SK-N-SH (cell line): ENCODE data around the gene MYLK. TPM values are rescaled to one million over a fixed set of nuclear protein-coding genes. Genes with fewer than 3 reads are reported as not detected.

Experiments
- CTCF ChIA-PET: fragments of 300-600, 350-600 bp; formaldehyde crosslinking; extraction: SDS; loops from one replicate; lab custom pipeline; 2021; lab: Yijun Ruan, JAX
- POLR2A ChIA-PET: fragments of 350-600 bp; sonication (Branson Sonifier 250); formaldehyde crosslinking; extraction: SDS; loops from one replicate; lab custom pipeline; 2020; ENCODE audit warnings: antibody characterized with exemption, inconsistent platforms; lab: Yijun Ruan, JAX
- DNase-seq: peaks from one replicate; pipeline ENCODE4 v3.0.0; 2012
- H2AFZ ChIP-seq: fragments of 200-600 bp; sonication (generic); 2 replicates; pipeline ENCODE4 v1.8.1; 2016; ENCODE audit warnings: antibody characterized with exemption, mild to moderate bottlenecking, low read depth
- H3F3A ChIP-seq: fragments of 200-600 bp; sonication (generic); replicated peaks from 2 replicates; pipeline ENCODE3; 2016; ENCODE audit warnings: antibody characterized with exemption, mild to moderate bottlenecking; ENCODE audit not compliant: insufficient read depth
- H3K27ac ChIP-seq, 2 experiments: fragments of 200-500 bp in 1 of 2; fragments of 200-600 bp in 1 of 2; sonication (Bioruptor generic) in 1 of 2; sonication (generic), shearing (Covaris generic) in 1 of 2; 2 replicates each; pipeline versions ENCODE4 v1.5.1 to v1.6.1; 2014 to 2016; ENCODE audit warnings: low read depth in 2 of 2, inconsistent platforms in 1 of 2, low read length in 1 of 2, mild to moderate bottlenecking in 1 of 2, mixed read lengths in 1 of 2
- H3K27me3 ChIP-seq: fragments of 200-600 bp; sonication (generic), shearing (Covaris generic); 2 replicates; pipeline ENCODE4 v1.6.1; 2016; ENCODE audit warnings: mixed run types; ENCODE audit not compliant: insufficient read depth
- H3K36me3 ChIP-seq, 2 experiments: fragments of 200-500 bp in 1 of 2; fragments of 200-600 bp in 1 of 2; sonication (Bioruptor generic) in 1 of 2; sonication (generic) in 1 of 2; replicated peaks in 1 of 2; 2 replicates each; pipeline versions ENCODE3 to v1.5.1; 2014 to 2016; ENCODE audit warnings: low read length in 1 of 2, mild to moderate bottlenecking in 1 of 2; ENCODE audit not compliant: insufficient read depth in 2 of 2, control insufficient read depth in 1 of 2
- H3K4me1 ChIP-seq, 2 experiments: fragments of 200-500 bp in 1 of 2; fragments of 200-600 bp in 1 of 2; sonication (Bioruptor generic) in 1 of 2; sonication (generic), shearing (Covaris generic) in 1 of 2; 2 replicates each; pipeline versions ENCODE4 v1.5.1 to v1.6.1; 2014 to 2016; ENCODE audit warnings: low read depth in 1 of 2, low read length in 1 of 2, mixed run types in 1 of 2; ENCODE audit not compliant: insufficient read depth in 2 of 2, control insufficient read depth in 1 of 2
- H3K4me2 ChIP-seq: fragments of 200-600 bp; sonication (generic), shearing (Covaris generic); 2 replicates; pipeline ENCODE4 v1.6.1; 2017; ENCODE audit warnings: mixed run types
- H3K4me3 ChIP-seq, 2 experiments: fragments of 200-500 bp in 1 of 2; fragments of 200-600 bp in 1 of 2; sonication (Bioruptor generic) in 1 of 2; sonication (generic), shearing (Covaris generic) in 1 of 2; 2 replicates each; pipeline versions ENCODE4 v1.5.1 to v1.8.1; 2014 to 2016; ENCODE audit warnings: low read depth in 2 of 2, inconsistent platforms in 1 of 2, low read length in 1 of 2, mild to moderate bottlenecking in 1 of 2, mixed read lengths in 1 of 2, moderate library complexity in 1 of 2
- H3K79me2 ChIP-seq: fragments of 200-600 bp; sonication (generic); 2 replicates; pipeline ENCODE4 v1.8.1; 2017; ENCODE audit warnings: mild to moderate bottlenecking; ENCODE audit not compliant: insufficient read depth
- H3K9ac ChIP-seq: fragments of 200-600 bp; sonication (generic); 2 replicates; pipeline ENCODE4 v1.6.1; 2017; ENCODE audit warnings: mixed run types
- H3K9me2 ChIP-seq: fragments of 200-600 bp; sonication (generic); 2 replicates; pipeline ENCODE4 v1.6.1; 2017; ENCODE audit warnings: mixed run types
- H3K9me3 ChIP-seq: fragments of 200-600 bp; sonication (generic); 2 replicates; pipeline ENCODE4 v1.6.1; 2017; ENCODE audit warnings: mixed run types, mild to moderate bottlenecking, moderate library complexity
- H4K20me1 ChIP-seq: fragments of 200-600 bp; sonication (generic); 2 replicates; pipeline ENCODE4 v1.6.1; 2017; ENCODE audit warnings: mild to moderate bottlenecking, mixed run types; ENCODE audit not compliant: insufficient read depth
- CHD2 ChIP-seq: fragments of 150-350 bp; IDR thresholded peaks from 2 replicates; pipeline ENCODE4 v1.6.1; 2018; ENCODE audit warnings: low read length; ENCODE audit not compliant: partially characterized antibody
- EP300 ChIP-seq, 2 experiments: IDR thresholded peaks; 2 replicates each; pipeline versions ENCODE4 v1.4.0 to v1.6.1; 2012; ENCODE audit warnings: borderline replicate concordance in 1 of 2, low read depth in 1 of 2, low read length in 1 of 2
- EZH2phosphoT487 ChIP-seq: fragments of 200-600 bp; sonication (generic); IDR thresholded peaks from 2 replicates; pipeline ENCODE4 v1.6.1; 2017; ENCODE audit warnings: low read depth, mixed run types, mild to moderate bottlenecking, antibody characterized with exemption, moderate library complexity, borderline replicate concordance
- GABPA ChIP-seq: IDR thresholded peaks from 2 replicates; pipeline ENCODE4 v1.4.0; 2012; ENCODE audit warnings: low read depth, mild to moderate bottlenecking
- IRF3 ChIP-seq: fragments of 150-350 bp; IDR thresholded peaks from 2 replicates; pipeline ENCODE4 v1.6.1; 2016; ENCODE audit warnings: mild to moderate bottlenecking, low read depth, low read length
- JUND ChIP-seq: IDR thresholded peaks from 2 replicates; pipeline ENCODE4 v1.4.0; 2012
- NFIC ChIP-seq: IDR thresholded peaks from 2 replicates; pipeline ENCODE4 v1.4.0; 2012; ENCODE audit warnings: borderline replicate concordance
- PBX3 ChIP-seq: IDR thresholded peaks from 2 replicates; pipeline ENCODE4; 2012
- RAD21 ChIP-seq: IDR thresholded peaks from 2 replicates; pipeline ENCODE4 v1.6.1; 2012; ENCODE audit warnings: mild to moderate bottlenecking, low read length
- REST ChIP-seq: IDR thresholded peaks from 2 replicates; pipeline ENCODE4 v1.6.1; 2012; ENCODE audit warnings: mild to moderate bottlenecking, low read depth, low read length, moderate library complexity
- SIN3A ChIP-seq: IDR thresholded peaks from 2 replicates; pipeline ENCODE4 v1.6.1; 2012; ENCODE audit warnings: low read depth, mild to moderate bottlenecking, low read length, moderate library complexity, borderline replicate concordance
- SMC3 ChIP-seq: IDR thresholded peaks from 2 replicates; pipeline ENCODE4 v1.6.1; 2012; ENCODE audit warnings: low read depth, low read length, improper control_type of control experiment
- TAF1 ChIP-seq: IDR thresholded peaks from 2 replicates; pipeline ENCODE4 v1.6.1; 2012; ENCODE audit warnings: low read depth, mild to moderate bottlenecking, low read length, moderate library complexity, borderline replicate concordance
- TEAD4 ChIP-seq: IDR thresholded peaks from 2 replicates; pipeline ENCODE4 v1.4.0; 2012; ENCODE audit warnings: mild to moderate bottlenecking, borderline replicate concordance; ENCODE audit not compliant: insufficient read depth
- USF2 ChIP-seq: fragments of 150-350 bp; IDR thresholded peaks from 2 replicates; pipeline ENCODE4 v1.6.1; 2017; ENCODE audit warnings: antibody characterized with exemption, low read length, low read depth, borderline replicate concordance
- YY1 ChIP-seq: IDR thresholded peaks from 2 replicates; pipeline ENCODE4 v1.4.0; 2012; ENCODE audit warnings: low read depth, mild to moderate bottlenecking
- ZBTB33 ChIP-seq: IDR thresholded peaks from 2 replicates; pipeline ENCODE4 v1.4.0; 2012; ENCODE audit warnings: low read depth, borderline replicate concordance
- WGBS: methylation state at CpG from one replicate; pipeline ENCODE4 v1.1.6; 2017; ENCODE audit warnings: low lambda C conversion rate; 5-methylcytosine and 5-hydroxymethylcytosine counted together
- polyA plus RNA-seq, 3 experiments: library from polyadenylated mRNA; depleted of rRNA; stranded (reverse); fragments of >200 nt; gene quantifications; 2 replicates each; pipeline ENCODE4 v1.2.3, GENCODE V29; 2012

The MYLK gene
- polyA plus RNA-seq, 1 of the 3 experiments (the other 2 are of a cell fraction): 272 TPM

- POLR2A ChIA-PET: no interaction called here
- H3K9me3 ChIP-seq: peaks cover 7% of the 10 kb centered on the region; the same call in 1 of the 2 replicates
- H3K4me3 ChIP-seq: peak overlapping the region; percentile 73 to 87
- peak overlapping the region; percentile 72; the same call in 1 of the 2 replicates for H2AFZ ChIP-seq
- no peaks in the 10 kb centered on the region for H3K9me2 ChIP-seq
- H3K27ac ChIP-seq: peak overlapping the region; percentile 43 to 54; a peak in 3 of 4 replicates
- peaks cover 25% of the 10 kb centered on the region for H3F3A ChIP-seq
- peak overlapping the region; percentile 93 for H3K4me2 ChIP-seq
- H3K36me3 ChIP-seq: peaks cover 13 to 14% of the 10 kb centered on the region in 2 experiments
- peak overlapping the region; percentile 85 for H3K9ac ChIP-seq
- CTCF ChIA-PET: interaction anchor here (1.1 to 1.5 kb wide), 3 partner anchors 9 to 160 kb away, joined by 3 to 5 read pairs (median 3); no protein-coding TSS in a partner anchor
- TF ChIP-seq TEAD4: no peak
- no peak for TF ChIP-seq IRF3
- TF ChIP-seq USF2: no peak
- no peak for TF ChIP-seq NFIC
- TF ChIP-seq REST: no peak
- TF ChIP-seq CHD2: no peak
- no peak for TF ChIP-seq SMC3
- no peak for TF ChIP-seq PBX3
- TF ChIP-seq JUND: no peak
- no peak for TF ChIP-seq TAF1
- no peak for TF ChIP-seq YY1
- TF ChIP-seq ZBTB33: no peak
- no peak for TF ChIP-seq EZH2phosphoT487
- no peak for TF ChIP-seq SIN3A
- TF ChIP-seq GABPA: no peak
- TF ChIP-seq EP300 (IDR thresholded peaks at IDR 0.05; ENCODE audit: borderline replicate concordance in 1 of 2, low read depth in 1 of 2, low read length in 1 of 2): no peak
- no peak for TF ChIP-seq RAD21
- H3K27me3 ChIP-seq: no peaks in the 10 kb centered on the region
- peaks cover 57% of the 10 kb centered on the region for H3K79me2 ChIP-seq
- no peaks in the 10 kb centered on the region for H4K20me1 ChIP-seq
- peaks cover 12 to 13% of the 10 kb centered on the region in 2 experiments; a peak in 2 of 4 replicates for H3K4me1 ChIP-seq
- no peak for DNase-seq
- 41% methylated on average over 16 of the region's 29 CpGs for WGBS
These were observed 380 bp downstream of the MYLK start for GRCh38 chr3:123883701-123884202.
